ENCODE measurements around the gene DLL3.

Gene DLL3

DNA sequence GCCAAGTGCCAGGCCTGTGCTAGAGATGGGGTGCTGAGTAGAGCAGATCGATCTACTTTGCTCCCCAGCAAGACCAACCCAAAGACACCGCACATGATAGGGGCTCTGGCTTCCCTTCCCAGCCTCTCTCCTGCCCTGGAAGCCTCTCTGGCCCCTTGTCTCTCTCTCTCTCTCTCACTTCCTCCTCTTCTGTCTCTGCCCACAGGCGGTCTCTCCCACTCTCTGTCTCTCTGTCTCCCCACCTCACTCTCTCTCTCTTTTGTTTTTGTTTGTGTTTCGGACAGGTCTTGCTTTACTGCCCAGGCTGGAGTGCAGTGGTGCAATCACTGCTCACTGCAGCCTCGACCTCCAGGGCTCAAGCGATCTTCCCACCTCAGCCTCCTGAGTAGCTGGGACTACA is 17.5 kb downstream of the DLL3 start:
- no peak for DNase-seq (ENCODE audit: low read depth)

DNA sequence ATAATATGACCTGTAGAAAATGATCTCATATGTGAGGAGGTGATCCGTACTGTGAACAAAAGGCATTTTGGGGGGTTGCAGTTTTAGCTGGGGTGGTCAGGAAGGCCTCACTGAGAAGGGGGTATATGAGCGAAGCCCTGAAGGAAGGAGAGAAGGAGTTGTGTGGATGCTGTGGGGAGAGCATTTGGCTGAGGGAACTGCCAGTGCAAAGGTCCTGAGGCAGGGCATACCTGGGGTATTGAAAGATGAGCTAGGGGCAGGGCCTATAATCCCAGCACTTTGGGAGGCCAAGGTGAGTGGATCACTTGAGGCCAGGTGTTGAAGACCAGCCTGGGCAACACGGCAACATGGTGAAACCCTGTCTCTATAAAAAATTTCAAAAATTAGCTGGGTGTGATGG is 18.7 kb downstream of the DLL3 start:
- DNase-seq (ENCODE audit: low read depth), result no peak

- DNase-seq (ENCODE audit: low read depth), result no peak
Observed at GRCh38 chr19:39518458-39518857, 19.7 kb downstream of the DLL3 start.

- DNase-seq (ENCODE audit: low read depth), result no peak
Observed at GRCh38 chr19:39518975-39519374, 20.2 kb downstream of the DLL3 start.

GRCh38 chr19:39520541-39521484 is 22.1 kb downstream of the DLL3 start:
- DNase-seq (ENCODE audit: low read depth), result no peak

DNA sequence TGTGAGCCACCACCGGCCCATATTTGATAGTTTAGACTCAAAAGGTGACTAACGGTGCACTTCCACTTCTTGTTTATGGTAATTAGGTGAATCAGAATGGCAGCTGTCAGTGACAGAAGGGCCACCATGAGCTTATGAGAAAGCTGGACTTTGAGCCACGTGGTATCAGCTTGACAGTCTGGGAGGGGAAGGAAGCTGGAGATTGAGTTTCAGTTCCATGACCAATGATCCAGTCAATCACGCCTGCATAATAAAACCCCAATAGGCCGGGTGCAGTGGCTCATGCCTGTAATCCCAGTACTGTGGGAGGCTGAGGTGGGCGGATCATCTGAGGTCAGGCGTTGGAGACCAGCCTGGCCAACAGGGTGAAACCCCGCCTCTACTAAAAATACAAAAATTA is 25.7 kb downstream of the DLL3 start:
- no peak for DNase-seq (ENCODE audit: low read depth)

GRCh38 chr19:39525205-39525604 is 26.5 kb downstream of the DLL3 start:
- no peak for DNase-seq (ENCODE audit: low read depth)

- no peak for DNase-seq (ENCODE audit: low read depth)
Observed at GRCh38 chr19:39531834-39532232, 33.1 kb downstream of the DLL3 start.

GRCh38 chr19:39532233-39533002 is 33.7 kb downstream of the DLL3 start, which contains the start of gene EID2B:
EID2B (minus strand) TSS chr19:39532852; CDS start chr19:39532802, 50 bp downstream.
- peak; percentile 89 for DNase-seq (ENCODE audit: low read depth)

GRCh38 chr19:39533003-39533512 is 34.3 kb downstream of the DLL3 start:
- no peak for DNase-seq (ENCODE audit: low read depth)

DNA sequence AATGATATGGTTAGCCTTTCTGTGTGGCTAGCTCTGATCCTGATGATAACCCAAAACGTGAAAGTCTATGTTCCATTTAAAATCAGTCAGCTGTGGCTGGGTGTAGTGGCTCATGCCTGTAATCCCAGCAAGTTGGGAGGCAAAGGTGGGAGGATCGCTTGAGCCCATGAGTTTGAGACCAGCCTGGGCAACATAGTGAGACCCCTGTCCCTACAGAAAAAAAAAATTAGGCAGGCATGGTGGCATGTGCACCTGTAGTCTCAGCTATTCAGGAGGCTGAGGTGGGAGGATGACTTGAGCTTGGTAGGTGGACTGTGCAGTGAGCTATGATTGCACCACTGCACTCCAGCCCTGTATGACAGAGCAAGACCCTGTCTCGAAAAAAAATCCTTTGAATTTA is 35.0 kb downstream of the DLL3 start:
- no peak for DNase-seq (ENCODE audit: low read depth)

DNA sequence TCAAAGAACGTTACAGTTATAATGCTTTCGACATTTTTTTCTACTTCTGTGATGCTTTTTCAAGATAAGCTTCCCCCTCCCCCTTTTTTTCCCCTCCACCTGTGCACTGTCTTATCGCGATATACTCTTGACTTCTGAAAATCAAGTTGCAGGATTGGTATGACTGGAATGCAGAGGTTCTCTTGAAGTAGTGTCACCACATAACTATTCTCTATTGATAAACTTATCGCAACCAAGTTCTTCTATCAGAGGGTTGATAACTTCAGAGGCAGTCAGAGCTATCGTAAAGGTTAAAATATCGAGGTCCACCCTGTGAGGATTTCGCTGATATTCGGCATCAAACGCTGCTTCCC is 40.4 kb downstream of the DLL3 start:
- DNase-seq (ENCODE audit: low read depth), result no peak

DNA sequence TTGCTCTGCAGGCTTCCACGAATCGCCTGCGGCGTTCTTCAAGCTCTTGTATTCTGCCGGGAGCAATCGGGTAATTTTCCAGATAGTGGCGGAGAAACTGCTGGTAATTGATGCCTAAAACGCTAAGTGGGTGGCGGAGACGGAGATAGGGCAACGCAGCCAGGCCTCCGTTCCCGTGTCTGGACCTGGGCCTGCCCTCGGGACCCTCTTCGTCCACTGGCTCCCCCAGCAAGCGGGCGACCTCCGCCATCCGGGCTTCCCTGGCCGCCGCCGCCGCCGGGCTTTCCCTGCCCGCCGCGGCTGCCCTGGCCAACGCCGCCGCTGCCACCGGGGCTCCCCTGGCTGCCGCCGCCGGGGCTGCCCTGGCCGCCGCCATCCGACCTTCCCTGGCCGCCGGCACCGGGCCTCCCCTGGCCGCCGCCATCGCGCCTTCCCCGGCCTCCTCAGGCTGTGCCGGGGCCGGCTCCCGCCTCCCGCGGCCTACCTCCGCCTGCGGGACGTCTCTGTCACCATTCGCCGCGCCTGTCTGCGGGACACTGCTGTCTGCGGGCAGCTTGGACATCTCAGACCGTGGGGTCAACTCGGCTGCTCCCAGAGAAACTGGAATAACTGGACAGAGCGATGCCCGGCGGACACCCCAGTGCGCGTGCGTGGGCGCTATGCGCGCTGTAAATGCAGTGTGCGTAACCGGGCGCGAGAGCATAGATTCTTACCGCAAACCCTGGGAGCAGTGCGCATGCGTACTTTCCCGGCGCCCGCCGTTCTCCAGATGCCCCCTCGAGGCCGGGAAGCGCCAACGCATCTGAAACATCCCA is 41.0 kb downstream of the DLL3 start, which contains the start of gene EID2:
EID2 (minus strand) TSS at position 644 of the 815 bp plus-strand sequence; CDS start at position 562, 82 bp downstream.
- DNase-seq (ENCODE audit: low read depth), result peak; percentile 92

DNA sequence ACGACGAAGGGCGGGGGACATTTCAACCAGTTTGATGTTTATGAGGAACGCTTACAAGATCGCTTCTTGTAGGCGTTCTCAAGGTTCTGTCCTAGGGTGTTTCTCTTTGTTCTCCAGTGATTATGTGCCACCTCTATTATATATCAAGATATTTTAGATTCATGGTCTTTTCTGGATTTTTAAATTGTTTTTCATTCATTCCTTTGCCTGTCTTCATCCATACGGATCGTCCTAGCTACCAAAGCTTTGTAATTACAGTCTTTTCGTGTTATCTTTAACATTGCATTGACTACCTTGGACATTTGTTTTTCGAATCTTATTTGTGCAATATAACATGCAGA is 41.6 kb downstream of the DLL3 start:
- no peak for DNase-seq (ENCODE audit: low read depth)

- DNase-seq (ENCODE audit: low read depth), result no peak
Observed at GRCh38 chr19:39542206-39542605, 43.5 kb downstream of the DLL3 start.

DNA sequence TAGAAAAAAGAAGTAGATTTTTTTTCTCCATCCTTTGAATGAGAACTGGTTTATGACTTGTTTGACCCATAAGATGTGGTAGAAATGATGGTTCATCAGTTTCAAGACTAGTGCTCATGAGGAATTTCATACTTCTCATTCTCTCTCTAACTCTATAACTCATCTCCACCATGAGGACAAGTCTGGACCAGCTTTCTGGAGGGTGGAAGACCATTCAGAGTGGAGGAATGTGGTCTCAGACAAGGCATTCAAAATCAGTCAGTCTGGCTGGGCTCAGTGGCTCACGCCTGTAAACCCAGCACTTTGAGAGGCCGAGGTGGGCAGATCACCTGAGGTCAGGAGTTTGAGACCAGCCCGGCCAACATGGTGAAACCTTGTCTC is 44.7 kb downstream of the DLL3 start:
- no peak for DNase-seq (ENCODE audit: low read depth)

GRCh38 chr19:39544226-39544903 is 45.6 kb downstream of the DLL3 start:
- no peak for DNase-seq (ENCODE audit: low read depth)

DNA sequence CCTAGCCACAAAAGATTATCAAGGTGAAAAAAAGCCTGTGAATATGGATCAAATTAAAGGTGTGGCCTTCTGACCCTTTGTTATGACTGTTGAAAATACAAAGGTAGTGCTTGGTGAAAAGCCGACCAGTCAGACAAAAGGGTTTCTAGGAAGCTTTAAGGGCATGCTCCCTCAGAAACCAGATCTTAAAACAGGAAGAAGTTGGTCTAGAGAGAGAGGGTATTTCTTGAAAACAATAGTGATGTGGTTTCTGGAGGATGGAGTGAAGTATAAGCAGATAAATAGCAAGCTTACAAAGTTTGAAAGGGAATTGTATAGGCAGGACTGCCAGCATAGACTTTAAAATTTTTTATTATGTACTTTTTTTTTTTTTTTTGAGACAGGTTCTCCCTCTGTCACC is 46.2 kb downstream of the DLL3 start:
- no peak for DNase-seq (ENCODE audit: low read depth)

- DNase-seq (ENCODE audit: low read depth), result no peak
Observed at GRCh38 chr19:39546599-39546998, 47.9 kb downstream of the DLL3 start.

DNA sequence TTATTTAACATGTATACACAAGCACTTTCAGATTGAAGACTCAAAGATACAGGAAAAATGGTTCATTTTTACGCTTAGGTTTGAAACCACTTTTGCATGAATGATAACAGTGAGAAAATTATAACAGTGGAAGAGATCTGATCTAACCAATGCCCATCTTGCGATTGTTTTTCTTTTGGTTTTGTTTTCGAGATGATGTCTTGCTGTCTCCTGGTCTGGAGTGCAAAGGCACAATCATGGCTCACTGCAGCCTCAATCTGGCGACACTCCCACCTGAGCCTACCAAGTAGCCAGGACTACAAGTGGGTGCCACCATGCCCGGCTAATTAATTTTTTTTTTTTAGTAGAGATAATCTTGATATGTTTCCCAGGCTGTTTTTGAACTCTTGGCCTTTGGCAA is 51.5 kb downstream of the DLL3 start:
- DNase-seq (ENCODE audit: low read depth), result no peak

GRCh38 chr19:39553082-39553652 is 54.4 kb downstream of the DLL3 start:
- DNase-seq (ENCODE audit: low read depth), result no peak

Data from activated T-helper 9 cell treated with anti-CD3 and anti-CD28 coated beads, Interleukin-2, amount 50 U/mL, for 16 hours (primary cell).